Aorta (tissue), 5 donors: ENCODE data around the gene KRTAP10-2. TPM values are rescaled to one million over a fixed set of nuclear protein-coding genes. Genes with fewer than 3 reads are reported as not detected.
"Not testable (repeated sequence)": the region's sequence is repeated elsewhere in the genome, so short reads cannot be mapped to it uniquely, and the experiment has no call there.

Source experiments
- ATAC-seq: fragments of 200-7000 bp; cut with Tn5 transposase; one replicate; pipeline ENCODE4 v1.9.1; 2022; ENCODE audit warnings: moderate library complexity; ENCODE audit not compliant: low FRiP score
- DNase-seq, 2 donors: peaks; one replicate each; pipeline ENCODE4 v3.0.0-alpha.2; 2020
- H3K27ac ChIP-seq, 2 donors: one replicate each; pipeline ENCODE4 v1.5.1; 2013; ENCODE audit warnings: low read length in 2 of 2, mild to moderate bottlenecking in 2 of 2, moderate library complexity in 2 of 2, control low read depth in 1 of 2, inconsistent platforms in 1 of 2, low read depth in 1 of 2
- H3K27me3 ChIP-seq, 2 donors: one replicate each; pipeline ENCODE4 v1.6.1; 2013; ENCODE audit warnings: control low read depth in 1 of 2, low read length in 1 of 2, mild to moderate bottlenecking in 1 of 2, moderate library complexity in 1 of 2; ENCODE audit not compliant: insufficient read depth in 2 of 2, control insufficient read depth in 1 of 2
- H3K36me3 ChIP-seq, 2 donors: one replicate each; pipeline ENCODE4 v1.6.1; 2013; ENCODE audit warnings: control low read depth in 1 of 2, low read length in 1 of 2, mild to moderate bottlenecking in 1 of 2; ENCODE audit not compliant: insufficient read depth in 2 of 2, control insufficient read depth in 1 of 2
- H3K4me1 ChIP-seq, 2 donors: one replicate each; pipeline ENCODE4 v1.6.1; 2013; ENCODE audit warnings: low read length in 2 of 2, control low read depth in 1 of 2, mild to moderate bottlenecking in 1 of 2, moderate library complexity in 1 of 2; ENCODE audit not compliant: insufficient read depth in 2 of 2, control insufficient read depth in 1 of 2
- H3K4me3 ChIP-seq, 2 donors: one replicate each; pipeline ENCODE4 v1.5.1; 2013; ENCODE audit warnings: low read length in 2 of 2, control low read depth in 1 of 2, mild to moderate bottlenecking in 1 of 2
- H3K9me3 ChIP-seq: one replicate; pipeline ENCODE4 v1.6.1; 2013; ENCODE audit warnings: mild to moderate bottlenecking, low read length; ENCODE audit not compliant: control insufficient read depth
- WGBS, 2 donors: extraction: QIAGEN DNeasy Blood & Tissue Kit; methylation state at CpG; one replicate each; pipeline ENCODE4 v1.1.7; 2013; 5-methylcytosine and 5-hydroxymethylcytosine counted together
- intact Hi-C, 2 donors: fragments of 100-400 bp; cut with DNase I; formaldehyde crosslinking; loops; one replicate each; pipeline versions ENCODE4 v1.14.2 to v1.15.0; 2022
- polyA plus RNA-seq, 2 donors: library from polyadenylated mRNA; stranded (reverse); fragments of 200-250 nt; gene quantifications; one replicate each; pipeline ENCODE4 v1.2.3, GENCODE V29; 2013
- total RNA-seq, 2 donors: library from RNA; stranded (reverse); fragmentation: NEBNext Ultra II Directional; extraction: Animal tissue kit (Norgen Biotek cat#: 25700); gene quantifications; one replicate each; pipeline ENCODE4 v1.2.1, GENCODE V29; 2021
- donor health status: healthy with polysubstance abuse.
- donor health status: Bipolar disorder and iron deficiency.
- donor health status: DM: no; HTN: no; CAD: no.
- donor health status: DM: no; HTN: no; CAD: no.
- donor health status: DM: yes; HTN: yes; CAD: no.

Gene KRTAP10-2
- total and polyA plus RNA-seq, 4 donors: not detected

- no peak overlapping the region for H3K4me3 ChIP-seq
- no peak overlapping the region for H3K27ac ChIP-seq
- H3K4me1 ChIP-seq: no peaks in the 10 kb centered on the region
- intact Hi-C loops: no loop called here
- 95 to 97% methylated on average over 17 of the region's 17 CpGs for WGBS, 2 donors
- H3K27me3 ChIP-seq: no peaks in the 10 kb centered on the region
- DNase-seq: peak in 1 of 2 donors; percentile 64
- H3K36me3 ChIP-seq: no peaks in the 10 kb centered on the region
- peak; percentile 24 for ATAC-seq
- peaks cover 7% of the 10 kb centered on the region for H3K9me3 ChIP-seq
Observed at GRCh38 chr21:44578371-44579055, 27.2 kb upstream of the KRTAP10-2 start.

- 80 to 85% methylated on average over 10 of the region's 10 CpGs for WGBS, 2 donors
- H3K9me3 ChIP-seq: peaks cover 5% of the 10 kb centered on the region
- intact Hi-C loops: no loop called here
- H3K4me3 ChIP-seq: no peak overlapping the region
- no peak for ATAC-seq
- DNase-seq: peak in 1 of 2 donors; percentile 49
- no peaks in the 10 kb centered on the region for H3K4me1 ChIP-seq
- H3K36me3 ChIP-seq: no peaks in the 10 kb centered on the region
- H3K27ac ChIP-seq: no peak overlapping the region
- no peaks in the 10 kb centered on the region for H3K27me3 ChIP-seq
Observed at GRCh38 chr21:44576025-44576420, 24.7 kb upstream of the KRTAP10-2 start.

- H3K27me3 ChIP-seq: no peaks in the 10 kb centered on the region
- WGBS, 2 donors: 91 to 92% methylated on average over 20 of the region's 20 CpGs
Observed at GRCh38 chr21:44575307-44576024, 24.2 kb upstream of the KRTAP10-2 start.

GRCh38 chr21:44574457-44575306 lies 23.4 kb upstream of the KRTAP10-2 start:
- Histone ChIP-seq H3K4me1 (no peaks in the 10 kb centered on the region), H3K9me3 (peaks cover 6% of the 10 kb centered on the region), H3K27ac (no peak overlapping the region), H3K4me3 (no peak overlapping the region), H3K36me3 (no peaks in the 10 kb centered on the region), H3K27me3 (no peaks in the 10 kb centered on the region)
- intact Hi-C loops: no loop called here
- ATAC-seq: no peak
- WGBS, 2 donors: 51 to 62% methylated on average over 18 to 21 of the region's 21 CpGs
- peak in 1 of 2 donors; percentile 35 for DNase-seq

More at GRCh38 chr21:44575307-44576024, 24.2 kb upstream of the KRTAP10-2 start:
- Histone ChIP-seq H3K36me3 (no peaks in the 10 kb centered on the region), H3K9me3 (peaks cover 4% of the 10 kb centered on the region), H3K27ac (no peak overlapping the region), H3K4me3 (no peak overlapping the region), H3K4me1 (no peaks in the 10 kb centered on the region)
- intact Hi-C loops: no loop called here
- peak in 1 of 2 donors; percentile 65 for DNase-seq
- ATAC-seq: no peak

- 35 to 44% methylated on average over 21 to 23 of the region's 25 CpGs for WGBS, 2 donors
- intact Hi-C loops, H3K9me3 ChIP-seq, H3K4me1 ChIP-seq, H3K27ac ChIP-seq, ATAC-seq, H3K36me3 ChIP-seq, H3K4me3 ChIP-seq, H3K27me3 ChIP-seq: not testable (repeated sequence)
- peak in 1 of 2 donors; percentile 73 for DNase-seq
Observed at GRCh38 chr21:44573630-44574456, 22.5 kb upstream of the KRTAP10-2 start, which contains the start of gene KRTAP10-4. Gene KRTAP10-4 (plus strand): TSS chr21:44573729. CDS start chr21:44573759, 30 bp downstream.

- no peak for ATAC-seq
- Histone ChIP-seq H3K36me3 (no peaks in the 10 kb centered on the region), H3K27me3 (no peaks in the 10 kb centered on the region), H3K4me3 (no peak overlapping the region), H3K4me1 (no peaks in the 10 kb centered on the region), H3K27ac (no peak overlapping the region), H3K9me3 (peaks cover 6% of the 10 kb centered on the region)
- peak in 1 of 2 donors; percentile 50 for DNase-seq
- 44% methylated on average over 15 of the region's 15 CpGs for WGBS, 2 donors
- intact Hi-C loops: no loop called here
Observed at GRCh38 chr21:44572959-44573583, 21.8 kb upstream of the KRTAP10-2 start.

GRCh38 chr21:44571844-44572782 lies 20.8 kb upstream of the KRTAP10-2 start:
- intact Hi-C loops: no loop called here
- peaks cover 2% of the 10 kb centered on the region for H3K9me3 ChIP-seq
- H3K4me3 ChIP-seq: no peak overlapping the region
- no peaks in the 10 kb centered on the region for H3K27me3 ChIP-seq
- no peaks in the 10 kb centered on the region for H3K36me3 ChIP-seq
- DNase-seq (peak in 1 of 2 donors; percentile 65), ATAC-seq (no peak)
- no peak overlapping the region for H3K27ac ChIP-seq
- H3K4me1 ChIP-seq: no peaks in the 10 kb centered on the region
- 94 to 95% methylated on average over 39 to 40 of the region's 40 CpGs for WGBS, 2 donors
